Measurements from ENCODE around the gene EFCC1.

The EFCC1 gene

GRCh38 chr3:128994581-128995546 is 6.2 kb upstream of the EFCC1 start:
- no peak overlapping the region for H3K9ac ChIP-seq
- H3K27ac ChIP-seq: no peak overlapping the region
- no peak for TF ChIP-seq Cebpa-rat (IDR thresholded peaks at IDR 0.05)
- peaks cover 69% of the 10 kb centered on the region for H3K4me1 ChIP-seq
- peaks cover 5% of the 10 kb centered on the region for H3K27me3 ChIP-seq
- no peaks in the 10 kb centered on the region for H3K36me3 ChIP-seq
- no peaks in the 10 kb centered on the region for H4K20me1 ChIP-seq
- no peaks in the 10 kb centered on the region for H3K9me3 ChIP-seq
- no peak overlapping the region for H3K4me3 ChIP-seq
- H3K4me2 ChIP-seq: peak overlapping the region; percentile 86

- TF ChIP-seq Cebpa-rat (IDR thresholded peaks at IDR 0.05): no peak
- Histone ChIP-seq H3K36me3 (no peaks in the 10 kb centered on the region), H3K9ac (no peak overlapping the region), H3K27me3 (peaks cover 13% of the 10 kb centered on the region), H3K4me2 (peak overlapping the region; percentile 86), H3K9me3 (no peaks in the 10 kb centered on the region), H4K20me1 (0 out of 2 replicates have a peak, but pooled peaks cover under 1% of the 10 kb centered on the region), H3K27ac (no peak overlapping the region), H3K4me3 (no peak overlapping the region), H3K4me1 (peaks cover 77% of the 10 kb centered on the region)
These were observed 5.4 kb upstream of the EFCC1 start for GRCh38 chr3:128995737-128996136.

DNA sequence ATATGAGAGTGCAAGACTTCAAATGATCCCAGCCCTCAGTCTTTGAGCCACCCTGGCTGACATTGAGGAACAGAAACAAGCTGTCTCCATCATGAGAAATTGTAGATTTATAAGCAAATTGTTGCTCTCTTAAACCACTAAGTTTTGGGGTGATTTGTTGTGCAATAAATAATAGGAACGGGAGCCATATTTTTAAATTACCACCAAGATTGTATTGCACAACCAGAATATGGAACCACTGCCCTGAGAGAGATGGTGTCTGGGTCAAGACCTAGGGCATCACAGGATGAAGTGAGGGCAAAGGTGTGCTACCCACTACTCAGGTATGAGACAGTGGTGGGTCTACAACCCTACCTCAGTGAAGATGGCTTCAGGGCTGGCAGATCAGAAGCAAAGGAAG is 4.9 kb upstream of the EFCC1 start:
- H3K36me3 ChIP-seq: no peaks in the 10 kb centered on the region
- peaks cover 18% of the 10 kb centered on the region for H3K27me3 ChIP-seq
- H3K9me3 ChIP-seq: no peaks in the 10 kb centered on the region
- no peak overlapping the region for H3K27ac ChIP-seq
- peaks cover 82% of the 10 kb centered on the region for H3K4me1 ChIP-seq
- H3K4me3 ChIP-seq: no peak overlapping the region
- H3K4me2 ChIP-seq: peak overlapping the region; percentile 86
- H4K20me1 ChIP-seq: peaks cover 5% of the 10 kb centered on the region
- no peak overlapping the region for H3K9ac ChIP-seq
- TF ChIP-seq Cebpa-rat (IDR thresholded peaks at IDR 0.05): 0 out of 2 replicates have a peak, but pooled peaks have one; percentile 59

GRCh38 chr3:128996726-128997125 is 4.4 kb upstream of the EFCC1 start:
- no peaks in the 10 kb centered on the region for H3K36me3 ChIP-seq
- no peaks in the 10 kb centered on the region for H3K9me3 ChIP-seq
- H3K27ac ChIP-seq: no peak overlapping the region
- peak overlapping the region; percentile 86 for H3K4me2 ChIP-seq
- H3K4me1 ChIP-seq: peaks cover 87% of the 10 kb centered on the region
- H3K4me3 ChIP-seq: no peak overlapping the region
- no peak for TF ChIP-seq Cebpa-rat (IDR thresholded peaks at IDR 0.05)
- peaks cover 23% of the 10 kb centered on the region for H3K27me3 ChIP-seq
- H4K20me1 ChIP-seq: peaks cover 11% of the 10 kb centered on the region
- no peak overlapping the region for H3K9ac ChIP-seq

DNA sequence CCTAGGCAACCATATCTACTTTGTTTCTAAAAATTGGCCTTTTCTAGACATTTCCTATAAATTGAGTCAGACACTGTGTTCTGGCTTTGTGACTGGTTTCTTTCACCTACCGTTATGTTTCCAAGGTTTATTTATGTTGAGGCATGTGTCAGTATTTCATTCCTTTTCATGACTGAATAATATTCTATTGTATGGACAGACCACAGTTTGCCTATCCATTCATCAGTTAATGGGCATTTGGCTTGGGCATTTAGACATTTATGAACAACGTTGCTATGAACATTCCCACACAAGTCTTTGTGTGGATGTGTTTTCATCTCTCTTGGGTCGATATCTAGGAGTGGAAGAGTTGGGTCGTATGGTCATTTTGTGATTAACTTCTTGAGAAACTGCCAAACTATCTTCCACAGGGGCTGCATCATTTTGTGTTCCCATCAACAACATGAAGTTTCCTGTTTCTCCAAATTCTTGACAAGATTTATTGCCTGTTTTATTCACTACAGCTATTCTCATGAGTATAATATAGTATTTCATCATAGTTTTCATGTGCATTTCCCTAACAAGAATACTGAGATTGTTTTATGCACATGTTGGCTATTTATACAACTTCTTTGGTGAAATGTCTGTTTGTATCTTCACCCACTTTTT is 3.5 kb upstream of the EFCC1 start:
- H3K4me1 ChIP-seq: peaks cover 96% of the 10 kb centered on the region
- H4K20me1 ChIP-seq: peaks cover 19% of the 10 kb centered on the region
- H3K9ac ChIP-seq: no peak overlapping the region
- peak overlapping the region; percentile 86 for H3K4me2 ChIP-seq
- H3K4me3 ChIP-seq: no peak overlapping the region
- peaks cover 32% of the 10 kb centered on the region for H3K27me3 ChIP-seq
- no peak for TF ChIP-seq Cebpa-rat (IDR thresholded peaks at IDR 0.05)
- H3K9me3 ChIP-seq: no peaks in the 10 kb centered on the region
- no peak overlapping the region for H3K27ac ChIP-seq
- no peaks in the 10 kb centered on the region for H3K36me3 ChIP-seq

DNA sequence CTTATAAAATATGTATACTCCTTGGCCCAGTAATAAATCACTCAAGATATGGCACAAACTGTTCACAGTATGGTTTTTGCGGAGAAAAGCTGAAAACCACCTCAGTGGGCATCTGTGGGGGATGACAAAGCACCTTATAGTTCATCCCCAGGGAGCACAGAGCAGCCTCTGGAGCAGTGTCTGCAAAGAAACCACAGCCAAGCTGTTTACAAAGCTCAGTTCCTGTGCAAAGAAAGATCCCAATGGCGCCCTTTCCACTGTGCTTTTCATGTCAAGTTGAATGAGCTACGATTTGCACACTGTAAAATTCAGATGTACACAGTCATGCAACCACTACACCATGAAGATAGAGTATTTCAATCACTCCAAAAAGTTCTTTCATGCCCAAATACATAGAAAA is 2.5 kb upstream of the EFCC1 start:
- Histone ChIP-seq H4K20me1 (peaks cover 28% of the 10 kb centered on the region), H3K4me2 (peak overlapping the region; percentile 86), H3K36me3 (no peaks in the 10 kb centered on the region), H3K27me3 (peaks cover 41% of the 10 kb centered on the region), H3K9ac (no peak overlapping the region), H3K27ac (no peak overlapping the region), H3K9me3 (no peaks in the 10 kb centered on the region), H3K4me3 (no peak overlapping the region), H3K4me1 (peaks cover 98% of the 10 kb centered on the region)
- no peak for TF ChIP-seq Cebpa-rat (IDR thresholded peaks at IDR 0.05)

GRCh38 chr3:128999102-128999501 is 2.0 kb upstream of the EFCC1 start:
- Histone ChIP-seq H3K36me3 (no peaks in the 10 kb centered on the region), H3K4me3 (no peak overlapping the region), H3K4me1 (peaks cover 97% of the 10 kb centered on the region), H3K27me3 (peaks cover 47% of the 10 kb centered on the region), H3K9ac (no peak overlapping the region), H3K9me3 (no peaks in the 10 kb centered on the region), H4K20me1 (peaks cover 28% of the 10 kb centered on the region), H3K27ac (no peak overlapping the region), H3K4me2 (peak overlapping the region; percentile 86)
- no peak for TF ChIP-seq Cebpa-rat (IDR thresholded peaks at IDR 0.05)

DNA sequence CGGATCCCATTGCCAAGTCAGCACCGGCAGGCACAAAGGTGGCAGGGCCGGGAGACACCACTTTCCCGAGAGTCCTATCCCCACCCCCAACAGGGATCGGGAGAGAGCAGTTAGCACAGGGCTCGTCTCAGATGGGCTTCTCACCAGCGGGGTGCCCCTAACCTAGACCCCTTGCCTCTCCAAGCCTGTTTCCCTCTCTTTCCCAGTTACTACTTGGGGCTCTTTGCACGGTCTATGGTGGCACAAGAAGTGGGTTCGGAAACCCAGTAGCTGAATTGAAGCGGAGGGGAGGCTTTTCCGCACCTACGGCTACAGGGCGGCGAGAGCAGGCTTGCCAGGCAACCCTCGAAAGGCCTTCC is 383 bp upstream of the EFCC1 start:
- no peak overlapping the region for H3K9ac ChIP-seq
- TF ChIP-seq Cebpa-rat (IDR thresholded peaks at IDR 0.05): no peak
- peak overlapping the region; percentile 69 for H3K4me3 ChIP-seq

DNA sequence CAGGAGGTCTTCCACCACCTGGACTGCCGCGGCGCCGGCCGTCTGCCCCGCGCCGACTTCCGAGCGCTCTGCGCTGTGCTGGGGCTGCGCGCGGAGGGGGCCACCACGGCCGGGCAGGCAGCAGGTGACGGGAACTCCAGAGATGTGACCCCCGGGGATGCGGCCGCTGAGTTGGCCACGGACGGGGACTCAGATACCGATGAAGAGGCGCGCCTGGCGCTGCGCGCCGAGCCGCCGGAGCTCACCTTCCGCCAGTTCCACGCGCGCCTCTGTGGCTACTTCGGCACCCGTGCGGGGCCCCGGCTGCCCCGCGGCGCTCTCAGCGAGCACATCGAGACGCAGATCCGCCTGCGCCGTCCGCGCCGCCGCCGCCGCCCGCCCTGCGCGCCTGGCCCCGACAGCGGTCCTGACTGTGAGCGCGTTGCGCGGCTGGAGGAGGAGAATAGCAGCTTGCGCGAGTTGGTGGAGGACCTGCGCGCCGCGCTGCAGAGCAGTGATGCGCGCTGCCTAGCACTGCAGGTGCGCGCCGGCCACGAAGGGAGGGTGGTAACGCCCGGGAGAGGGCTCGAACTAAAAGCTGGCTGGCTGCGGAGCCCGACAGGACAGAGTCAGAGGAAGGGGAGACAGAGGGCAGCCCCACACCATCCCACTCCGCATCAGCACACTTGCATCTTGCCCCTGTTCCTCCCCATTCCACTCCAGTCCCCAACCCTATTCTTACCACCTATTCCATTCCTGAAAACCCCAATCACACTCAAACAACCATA is 885 bp downstream of the EFCC1 start:
- Histone ChIP-seq H4K20me1 (peaks cover 28% of the 10 kb centered on the region), H3K27me3 (peaks cover 63% of the 10 kb centered on the region), H3K4me2 (peak overlapping the region; percentile 100), H3K4me1 (peaks cover 87% of the 10 kb centered on the region), H3K27ac (no peak overlapping the region), H3K36me3 (no peaks in the 10 kb centered on the region), H3K9me3 (no peaks in the 10 kb centered on the region), H3K9ac (peak overlapping the region; percentile 25; the same call in 1 of the 2 replicates), H3K4me3 (peak overlapping the region; percentile 69)
- no peak for TF ChIP-seq Cebpa-rat (IDR thresholded peaks at IDR 0.05)

More for the DNA sequence above, 383 bp upstream of the EFCC1 start:
- Histone ChIP-seq H4K20me1 (peaks cover 28% of the 10 kb centered on the region), H3K27me3 (peaks cover 62% of the 10 kb centered on the region), H3K27ac (no peak overlapping the region), H3K36me3 (no peaks in the 10 kb centered on the region), H3K9me3 (no peaks in the 10 kb centered on the region), H3K4me2 (peak overlapping the region; percentile 100), H3K4me1 (peaks cover 92% of the 10 kb centered on the region)
